Neural cell (in vitro differentiated cells): ENCODE results near the gene ISCU. TPM values are rescaled to one million over a fixed set of nuclear protein-coding genes. Genes with fewer than 3 reads are reported as not detected.

Experiments
- H2AFZ ChIP-seq: fragments of 200-600, 300-800 bp; sonication (generic), shearing (Covaris generic); 2 replicates; pipeline ENCODE4 v1.6.0; 2014; ENCODE audit warnings: low read depth, mild to moderate bottlenecking, antibody characterized with exemption, low read length, moderate library complexity
- H3F3A ChIP-seq: fragments of 200-600 bp; shearing (Covaris generic); 2 replicates; pipeline ENCODE4 v1.6.1; 2016; ENCODE audit warnings: mild to moderate bottlenecking, moderate library complexity, mixed read lengths, antibody characterized with exemption, low read length; ENCODE audit not compliant: insufficient read depth, poor library complexity, severe bottlenecking
- H3K27ac ChIP-seq: fragments of 200-600, 300-800 bp; sonication (generic), shearing (Covaris generic); 2 replicates; pipeline ENCODE4 v1.5.1; 2014; ENCODE audit warnings: mild to moderate bottlenecking, low read length, moderate library complexity
- H3K27me3 ChIP-seq: fragments of 300-800, 200-600 bp; sonication (generic), shearing (Covaris generic); 2 replicates; pipeline ENCODE4 v1.6.0; 2014; ENCODE audit warnings: mild to moderate bottlenecking, low read depth, low read length, moderate library complexity; ENCODE audit not compliant: insufficient read depth
- H3K36me3 ChIP-seq: fragments of 300-800, 200-600 bp; sonication (generic), shearing (Covaris generic); 2 replicates; pipeline ENCODE4 v1.5.1; 2014; ENCODE audit warnings: mild to moderate bottlenecking, antibody characterized with exemption, low read length, moderate library complexity; ENCODE audit not compliant: insufficient read depth
- H3K4me2 ChIP-seq: fragments of 300-800, 200-600 bp; sonication (generic), shearing (Covaris generic); 2 replicates; pipeline ENCODE4 v1.6.0; 2014; ENCODE audit warnings: mild to moderate bottlenecking, low read length
- H3K4me3 ChIP-seq: fragments of 300-800, 200-600 bp; sonication (generic), shearing (Covaris generic); 2 replicates; pipeline ENCODE4 v1.5.1; 2014; ENCODE audit warnings: mild to moderate bottlenecking, low read length, moderate library complexity
- H3K79me2 ChIP-seq: fragments of 200-600 bp; shearing (Covaris generic); replicated peaks from 2 replicates; pipeline ENCODE4 v1.6.0; 2014; ENCODE audit warnings: mild to moderate bottlenecking, low read length, moderate library complexity; ENCODE audit not compliant: insufficient read depth
- H3K9ac ChIP-seq: fragments of 300-800, 200-600 bp; sonication (generic), shearing (Covaris generic); 2 replicates; pipeline ENCODE4 v1.6.1; 2016; ENCODE audit warnings: mild to moderate bottlenecking, low read length, mixed read lengths
- H3K9me2 ChIP-seq: fragments of 200-600 bp; shearing (Covaris generic); 2 replicates; pipeline ENCODE4 v1.6.1; 2016; ENCODE audit warnings: mild to moderate bottlenecking, low read length, mixed read lengths; ENCODE audit not compliant: insufficient read depth
- H3K9me3 ChIP-seq: fragments of 200-600, 300-800 bp; sonication (generic), shearing (Covaris generic); 2 replicates; pipeline ENCODE4 v1.6.1; 2016; ENCODE audit warnings: mild to moderate bottlenecking, mixed run types, low read length, moderate library complexity, mixed read lengths
- H4K20me1 ChIP-seq: fragments of 200-600 bp; shearing (Covaris generic); 2 replicates; pipeline ENCODE4 v1.6.1; 2016; ENCODE audit warnings: mild to moderate bottlenecking, mixed run types; ENCODE audit not compliant: insufficient read depth
- EP300 ChIP-seq: fragments of 450-650 bp; conservative IDR thresholded peaks from 2 replicates; pipeline ENCODE4 v1.6.1; 2014; ENCODE audit warnings: antibody characterized with exemption, mild to moderate bottlenecking, moderate library complexity; ENCODE audit not compliant: poor library complexity, severe bottlenecking
- EZH2 ChIP-seq: fragments of 200-600, 300-800 bp; shearing (Covaris generic), sonication (generic); IDR thresholded peaks from 2 replicates; pipeline ENCODE4 v1.6.1; 2014; ENCODE audit warnings: antibody characterized with exemption, low read length, borderline replicate concordance, mild to moderate bottlenecking; ENCODE audit not compliant: insufficient read depth, poor library complexity, severe bottlenecking
- MXI1 ChIP-seq: fragments of 450-650 bp; conservative IDR thresholded peaks from 2 replicates; pipeline ENCODE4 v1.6.1; 2014; ENCODE audit warnings: antibody characterized with exemption, mild to moderate bottlenecking; ENCODE audit not compliant: poor library complexity, severe bottlenecking
- POLR2AphosphoS5 ChIP-seq: IDR thresholded peaks from 2 replicates; pipeline ENCODE4 v1.6.1; 2012
- RAD21 ChIP-seq: fragments of 450-650 bp; conservative IDR thresholded peaks from 2 replicates; pipeline ENCODE4 v1.6.1; 2014; ENCODE audit warnings: antibody characterized with exemption, mild to moderate bottlenecking, moderate library complexity
- REST ChIP-seq: IDR thresholded peaks from 2 replicates; pipeline ENCODE4 v1.6.1; 2012; ENCODE audit warnings: borderline replicate concordance
- SMC3 ChIP-seq: fragments of 450-650 bp; conservative IDR thresholded peaks from 2 replicates; pipeline ENCODE4 v1.6.1; 2014; ENCODE audit warnings: antibody characterized with exemption, mild to moderate bottlenecking, moderate library complexity; ENCODE audit not compliant: poor library complexity
- TAF1 ChIP-seq: IDR thresholded peaks from 2 replicates; pipeline ENCODE4 v1.6.1; 2012; ENCODE audit warnings: low read depth
- polyA plus RNA-seq: library from polyadenylated mRNA; depleted of rRNA; stranded (reverse); fragments of >200 nt; gene quantifications from 2 replicates; pipeline ENCODE4 v1.2.3, GENCODE V29; 2014
- TF ChIP-seq, protein P1 (sequence below): fragments of 450-650 bp; IDR thresholded peaks from 2 replicates; pipeline ENCODE4 v1.5.1; 2014; ENCODE audit warnings: antibody characterized with exemption, mild to moderate bottlenecking, moderate library complexity; ENCODE audit not compliant: poor library complexity, severe bottlenecking

ISCU gene
- polyA plus RNA-seq, 1 donor from 2014 or later, result 164 TPM

DNA sequence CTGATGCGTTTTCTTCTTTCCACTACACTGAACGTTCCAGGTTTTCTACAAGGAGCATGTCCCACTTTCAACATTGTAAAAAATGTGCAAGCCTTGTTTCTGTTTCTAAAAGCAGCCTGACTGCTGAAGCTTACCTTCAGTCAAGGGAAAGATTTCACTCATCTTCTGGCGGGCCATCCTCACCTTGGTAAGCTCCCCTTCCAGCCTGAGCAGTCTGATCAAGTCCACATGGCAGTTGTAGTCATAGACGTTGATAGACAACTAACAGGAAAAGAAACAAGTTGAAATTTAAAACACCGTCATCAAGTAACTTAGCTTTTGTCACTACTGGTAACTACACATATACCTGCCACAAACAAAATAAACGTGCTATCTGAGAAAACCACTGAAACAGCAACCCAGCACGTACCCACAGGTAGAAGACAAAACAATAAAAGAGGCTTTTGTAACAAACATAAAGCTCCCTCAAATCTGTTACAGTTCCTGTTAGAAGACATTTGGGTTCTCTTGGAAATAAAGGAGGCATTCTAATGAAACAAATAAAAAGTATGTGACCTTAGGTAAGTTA is 13.4 kb upstream of the ISCU start:
- H2AFZ ChIP-seq, result no peak overlapping the region
- TF ChIP-seq SMC3, result no peak
- TF ChIP-seq POLR2AphosphoS5, result no peak
- no peak for TF ChIP-seq EP300
- no peak for TF ChIP-seq MXI1
- no peak for TF ChIP-seq REST
- TF ChIP-seq RAD21, result no peak
- TF ChIP-seq TAF1, result no peak
- TF ChIP-seq, protein P1, sequence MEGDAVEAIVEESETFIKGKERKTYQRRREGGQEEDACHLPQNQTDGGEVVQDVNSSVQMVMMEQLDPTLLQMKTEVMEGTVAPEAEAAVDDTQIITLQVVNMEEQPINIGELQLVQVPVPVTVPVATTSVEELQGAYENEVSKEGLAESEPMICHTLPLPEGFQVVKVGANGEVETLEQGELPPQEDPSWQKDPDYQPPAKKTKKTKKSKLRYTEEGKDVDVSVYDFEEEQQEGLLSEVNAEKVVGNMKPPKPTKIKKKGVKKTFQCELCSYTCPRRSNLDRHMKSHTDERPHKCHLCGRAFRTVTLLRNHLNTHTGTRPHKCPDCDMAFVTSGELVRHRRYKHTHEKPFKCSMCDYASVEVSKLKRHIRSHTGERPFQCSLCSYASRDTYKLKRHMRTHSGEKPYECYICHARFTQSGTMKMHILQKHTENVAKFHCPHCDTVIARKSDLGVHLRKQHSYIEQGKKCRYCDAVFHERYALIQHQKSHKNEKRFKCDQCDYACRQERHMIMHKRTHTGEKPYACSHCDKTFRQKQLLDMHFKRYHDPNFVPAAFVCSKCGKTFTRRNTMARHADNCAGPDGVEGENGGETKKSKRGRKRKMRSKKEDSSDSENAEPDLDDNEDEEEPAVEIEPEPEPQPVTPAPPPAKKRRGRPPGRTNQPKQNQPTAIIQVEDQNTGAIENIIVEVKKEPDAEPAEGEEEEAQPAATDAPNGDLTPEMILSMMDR, result no peak
- TF ChIP-seq EZH2, result no peak
- H4K20me1 ChIP-seq, result no peaks in the 10 kb centered on the region
- H3K36me3 ChIP-seq, result no peaks in the 10 kb centered on the region
- no peaks in the 10 kb centered on the region for H3K9me3 ChIP-seq
- H3K79me2 ChIP-seq, result peaks cover 44% of the 10 kb centered on the region
- no peak overlapping the region for H3K9ac ChIP-seq
- H3K4me2 ChIP-seq, result no peak overlapping the region
- H3K4me3 ChIP-seq, result no peak overlapping the region
- no peak overlapping the region for H3K27ac ChIP-seq
- no peaks in the 10 kb centered on the region for H3K9me2 ChIP-seq
- no peaks in the 10 kb centered on the region for H3K27me3 ChIP-seq
- no peaks in the 10 kb centered on the region for H3F3A ChIP-seq

DNA sequence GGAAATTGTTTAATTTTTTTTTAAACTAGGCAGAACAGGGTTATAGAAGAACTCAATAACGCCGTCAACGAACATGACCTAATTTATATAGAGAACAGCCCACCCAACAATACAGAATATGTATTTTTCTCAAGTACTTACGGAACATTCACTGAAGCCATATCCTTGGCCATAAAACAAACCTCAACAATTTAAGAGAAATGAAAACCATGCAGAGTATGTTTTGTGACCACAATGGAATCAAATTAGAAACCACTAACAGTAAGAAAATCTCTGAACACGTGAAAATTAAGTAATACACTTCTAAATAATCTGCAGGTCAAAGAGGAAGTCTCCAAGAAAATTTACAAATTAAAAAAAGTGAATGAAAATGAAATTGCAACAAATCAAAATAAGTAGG is 10.9 kb upstream of the ISCU start:
- Histone ChIP-seq H2AFZ (no peak overlapping the region), H3K79me2 (peaks cover 55% of the 10 kb centered on the region), H3K9ac (no peak overlapping the region), H3K27me3 (no peaks in the 10 kb centered on the region), H3F3A (no peaks in the 10 kb centered on the region), H3K27ac (no peak overlapping the region), H3K9me3 (no peaks in the 10 kb centered on the region), H3K9me2 (no peaks in the 10 kb centered on the region), H4K20me1 (no peaks in the 10 kb centered on the region), H3K36me3 (no peaks in the 10 kb centered on the region), H3K4me2 (no peak overlapping the region), H3K4me3 (no peak overlapping the region)
- TF ChIP-seq POLR2AphosphoS5 (no peak), EZH2 (no peak), RAD21 (no peak), REST (no peak), SMC3 (no peak), EP300 (no peak), MXI1 (no peak)
- TF ChIP-seq, protein P1, result no peak
